ENCODE results near the gene LRRC75A.
A peak's percentile ranks its signal among the peaks of the same experiment; 100 is the strongest.
"Not testable (repeated sequence)": the region's sequence is repeated elsewhere in the genome, so short reads cannot be mapped to it uniquely, and the experiment has no call there.

LRRC75A gene

GRCh38 chr17:16459855-16460550 is 32.0 kb downstream of the LRRC75A start:
- no peaks in the 10 kb centered on the region for H3K27me3 ChIP-seq (replicated peaks)
- no peak overlapping the region for H3K4me3 ChIP-seq (ENCODE audit: low read depth, low read length)
- in situ Hi-C loops (cut with HindIII; ENCODE audit: low pct_ligation_motif_present, low sequenced_read_pairs) = no loop called here
- no peak overlapping the region for H3K27ac ChIP-seq
- no peaks in the 10 kb centered on the region for H3K36me3 ChIP-seq (replicated peaks)
- TF ChIP-seq CTCF (IDR thresholded peaks at IDR 0.05; ENCODE audit: low read depth, low read length, missing control alignments) = no peak
- DNase-seq = no peak

GRCh38 chr17:16459271-16459670 is 32.7 kb downstream of the LRRC75A start:
- Histone ChIP-seq H3K4me3 (ENCODE audit: low read depth, low read length) (no peak overlapping the region), H3K27me3 (replicated peaks) (no peaks in the 10 kb centered on the region), H3K27ac (no peak overlapping the region), H3K36me3 (replicated peaks) (no peaks in the 10 kb centered on the region)
- in situ Hi-C loops (cut with HindIII; ENCODE audit: low pct_ligation_motif_present, low sequenced_read_pairs) = no loop called here
- DNase-seq = no peak
- TF ChIP-seq CTCF (IDR thresholded peaks at IDR 0.05; ENCODE audit: low read depth, low read length, missing control alignments) = no peak

- Histone ChIP-seq H3K27ac (no peak overlapping the region), H3K27me3 (replicated peaks) (no peaks in the 10 kb centered on the region), H3K4me3 (ENCODE audit: low read depth, low read length) (no peak overlapping the region), H3K36me3 (replicated peaks) (no peaks in the 10 kb centered on the region)
- no peak for TF ChIP-seq CTCF (IDR thresholded peaks at IDR 0.05; ENCODE audit: low read depth, low read length, missing control alignments)
- DNase-seq = no peak
- in situ Hi-C loops (cut with HindIII; ENCODE audit: low pct_ligation_motif_present, low sequenced_read_pairs) = no loop called here
Observed at GRCh38 chr17:16456742-16457316, 35.2 kb downstream of the LRRC75A start.

GRCh38 chr17:16455997-16456741 is 35.8 kb downstream of the LRRC75A start:
- in situ Hi-C loops (cut with HindIII; ENCODE audit: low pct_ligation_motif_present, low sequenced_read_pairs) = no loop called here
- Histone ChIP-seq H3K36me3 (replicated peaks) (no peaks in the 10 kb centered on the region), H3K27me3 (replicated peaks) (no peaks in the 10 kb centered on the region), H3K27ac (no peak overlapping the region), H3K4me3 (ENCODE audit: low read depth, low read length) (no peak overlapping the region)
- no peak for DNase-seq
- TF ChIP-seq CTCF (IDR thresholded peaks at IDR 0.05; ENCODE audit: low read depth, low read length, missing control alignments) = no peak

- in situ Hi-C loops (cut with HindIII; ENCODE audit: low pct_ligation_motif_present, low sequenced_read_pairs) = no loop called here
- peak overlapping the region; percentile 23 for H3K27ac ChIP-seq
Observed at GRCh38 chr17:16453493-16453851, 38.5 kb downstream of the LRRC75A start.

GRCh38 chr17:16452268-16452667 is 39.7 kb downstream of the LRRC75A start:
- H3K36me3 ChIP-seq (replicated peaks) = peaks cover 10% of the 10 kb centered on the region
- DNase-seq; H3K27me3 ChIP-seq (replicated peaks); H3K4me3 ChIP-seq (ENCODE audit: low read depth, low read length); in situ Hi-C loops (cut with HindIII; ENCODE audit: low pct_ligation_motif_present, low sequenced_read_pairs); H3K27ac ChIP-seq: not testable (repeated sequence)

More at GRCh38 chr17:16453493-16453851, 38.5 kb downstream of the LRRC75A start:
- TF ChIP-seq CTCF (IDR thresholded peaks at IDR 0.05; ENCODE audit: low read depth, low read length, missing control alignments) = no peak
- no peak for DNase-seq
- Histone ChIP-seq H3K27me3 (replicated peaks) (no peaks in the 10 kb centered on the region), H3K4me3 (ENCODE audit: low read depth, low read length) (no peak overlapping the region), H3K36me3 (replicated peaks) (peaks cover 5% of the 10 kb centered on the region)

Measured in brain microvascular endothelial cell (primary cell).